B cell (primary cell): ENCODE data around the gene FSTL3. TPM values are rescaled to one million over a fixed set of nuclear protein-coding genes. Genes with fewer than 3 reads are reported as not detected.

Experiments used
- ATAC-seq: fragments of 200-7000 bp; cut with Tn5 transposase; one replicate; pipeline ENCODE4 v1.10.0; 2021; ENCODE audit warnings: low read depth, mild to moderate bottlenecking, moderate number of reproducible peaks, moderate library complexity
- CTCF ChIA-PET: fragments of 350-600 bp; sonication (Branson Sonifier 250); formaldehyde crosslinking; loops from one replicate; lab custom pipeline; 2021; ENCODE audit warnings: antibody characterized with exemption, inconsistent platforms; lab: Charles Lee
- POLR2A ChIA-PET: fragments of 350-600 bp; sonication (Branson Sonifier 250); formaldehyde crosslinking; loops from one replicate; lab custom pipeline; 2021; ENCODE audit warnings: antibody characterized with exemption; lab: Charles Lee
- DNase-seq: peaks from one replicate; pipeline ENCODE4 v3.0.0; 2013
- H2AFZ ChIP-seq: 2 replicates; pipeline ENCODE4 v1.6.1; 2012; ENCODE audit warnings: mild to moderate bottlenecking, low read depth, low read length; ENCODE audit not compliant: insufficient read depth, poor library complexity, severe bottlenecking
- H3K27ac ChIP-seq, 2 donors: 1 replicate in 1 of 2; 2 replicates in 1 of 2; pipeline ENCODE4 v1.5.1; 2012 to 2013; ENCODE audit warnings: low read length in 2 of 2, mild to moderate bottlenecking in 2 of 2, moderate library complexity in 1 of 2
- H3K27me3 ChIP-seq, 4 experiments: fragments of 200-600 bp in 1 of 4; sonication (generic) in 1 of 4; replicated peaks in 1 of 4; 1 replicate in 2 of 4; 2 replicates in 2 of 4; pipeline versions ENCODE4 v1.6.1 to v1.7.0; 2013 to 2016; ENCODE audit warnings: low read length in 3 of 4, mild to moderate bottlenecking in 2 of 4, mixed read lengths in 1 of 4, moderate library complexity in 1 of 4; ENCODE audit not compliant: insufficient read depth in 4 of 4, control insufficient read depth in 3 of 4; ENCODE audit errors: control extremely low read depth in 1 of 4
- H3K36me3 ChIP-seq, 2 experiments: replicated peaks in 1 of 2; 1 replicate in 1 of 2; 2 replicates in 1 of 2; pipeline versions ENCODE4 v1.6.1 to v1.7.1; 2013; ENCODE audit warnings: low read length in 1 of 2; ENCODE audit not compliant: insufficient read depth in 2 of 2, control insufficient read depth in 1 of 2; ENCODE audit errors: control extremely low read depth in 1 of 2, extremely low read depth in 1 of 2
- H3K4me1 ChIP-seq, 2 donors: fragments of 200-600 bp in 1 of 2; sonication (generic) in 1 of 2; 1 replicate in 1 of 2; 2 replicates in 1 of 2; pipeline versions ENCODE4 v1.5.1 to v1.6.1; 2013 to 2017; ENCODE audit warnings: low read length in 2 of 2; ENCODE audit not compliant: control insufficient read depth in 2 of 2, insufficient read depth in 2 of 2
- H3K4me2 ChIP-seq: replicated peaks from 2 replicates; pipeline ENCODE3; 2012; ENCODE audit warnings: mild to moderate bottlenecking, low read depth, low read length; ENCODE audit not compliant: poor library complexity, severe bottlenecking
- H3K4me3 ChIP-seq, 5 experiments: fragments of 200-600 bp in 1 of 5; sonication (generic) in 1 of 5; 1 replicate in 3 of 5; 2 replicates in 2 of 5; pipeline versions ENCODE4 v1.5.1 to v1.7.0; 2011 to 2016; ENCODE audit warnings: low read length in 4 of 5, mild to moderate bottlenecking in 4 of 5, low read depth in 2 of 5, control low read depth in 1 of 5, moderate library complexity in 1 of 5; ENCODE audit not compliant: insufficient read depth in 1 of 5; ENCODE audit errors: control extremely low read depth in 1 of 5, extremely low read depth in 1 of 5
- H3K79me2 ChIP-seq: fragments of 200-600 bp; sonication (generic); one replicate; pipeline ENCODE4 v1.6.0; 2016; ENCODE audit warnings: low read length; ENCODE audit not compliant: control insufficient read depth, insufficient read depth
- H3K9ac ChIP-seq: fragments of 200-600 bp; sonication (generic); 2 replicates; pipeline ENCODE4 v1.6.1; 2017; ENCODE audit warnings: mild to moderate bottlenecking, low read length, moderate library complexity
- H3K9me3 ChIP-seq, 3 donors: one replicate each; pipeline versions ENCODE4 v1.6.1 to v1.7.1; 2013; ENCODE audit warnings: low read length in 2 of 3; ENCODE audit not compliant: control insufficient read depth in 2 of 3, insufficient read depth in 1 of 3; ENCODE audit errors: control extremely low read depth in 1 of 3
- H4K20me1 ChIP-seq: 2 replicates; pipeline ENCODE4 v1.6.0; 2012; ENCODE audit warnings: mild to moderate bottlenecking, low read length; ENCODE audit not compliant: insufficient read depth, control insufficient read depth, poor library complexity, severe bottlenecking
- H3K27ac Mint-ChIP-seq: one replicate; pipeline ENCODE4 v1.8.0; 2021; ENCODE audit warnings: mixed read lengths
- H3K27me3 Mint-ChIP-seq: one replicate; pipeline ENCODE4 v1.8.0; 2021; ENCODE audit warnings: mixed read lengths
- H3K4me1 Mint-ChIP-seq: one replicate; pipeline ENCODE4 v1.8.0; 2021; ENCODE audit warnings: mixed read lengths
- H3K4me3 Mint-ChIP-seq: one replicate; pipeline ENCODE4 v1.8.0; 2021; ENCODE audit warnings: mixed read lengths
- H3K9me3 Mint-ChIP-seq: one replicate; pipeline ENCODE4 v1.8.0; 2022; ENCODE audit warnings: mixed read lengths; ENCODE audit not compliant: insufficient read depth
- EZH2 ChIP-seq: IDR thresholded peaks from 2 replicates; pipeline ENCODE4 v1.6.1; 2012; ENCODE audit warnings: borderline replicate concordance, low read depth, mild to moderate bottlenecking, moderate library complexity, low read length; ENCODE audit not compliant: insufficient read depth, poor library complexity, severe bottlenecking
- WGBS: methylation state at CpG from one replicate; pipeline ENCODE4 v1.1.5; 2013; ENCODE audit warnings: missing lambda C conversion rate; ENCODE audit not compliant: insufficient coverage; 5-methylcytosine and 5-hydroxymethylcytosine counted together
- intact Hi-C: fragments of 100-400 bp; cut with micrococcal nuclease; formaldehyde crosslinking; loops from one replicate; pipeline ENCODE4 v1.10.0; 2022
- polyA plus RNA-seq: library from polyadenylated mRNA; depleted of rRNA; stranded (reverse); fragments of >200 nt; gene quantifications from 2 replicates; pipeline ENCODE4 v1.2.3, GENCODE V29; 2012
- total RNA-seq, 2 donors: library from RNA; stranded (reverse); fragments of 120-200 nt in 1 of 2; gene quantifications; 1 replicate in 1 of 2; 2 replicates in 1 of 2; pipeline versions ENCODE4 v1.2.3 to v1.2.4, GENCODE V29; 2013 to 2022
- TF ChIP-seq, protein P1 (sequence below): fragments of 200-600 bp; IDR thresholded peaks from one replicate; pipeline ENCODE4 v1.8.0; 2022; ENCODE audit warnings: antibody characterized with exemption, mild to moderate bottlenecking

The FSTL3 gene
- total and polyA plus RNA-seq, 2 donors (not counting 1 experiment from before 2014, with no cell fraction given): 2.6 to 5.8 TPM

DNA sequence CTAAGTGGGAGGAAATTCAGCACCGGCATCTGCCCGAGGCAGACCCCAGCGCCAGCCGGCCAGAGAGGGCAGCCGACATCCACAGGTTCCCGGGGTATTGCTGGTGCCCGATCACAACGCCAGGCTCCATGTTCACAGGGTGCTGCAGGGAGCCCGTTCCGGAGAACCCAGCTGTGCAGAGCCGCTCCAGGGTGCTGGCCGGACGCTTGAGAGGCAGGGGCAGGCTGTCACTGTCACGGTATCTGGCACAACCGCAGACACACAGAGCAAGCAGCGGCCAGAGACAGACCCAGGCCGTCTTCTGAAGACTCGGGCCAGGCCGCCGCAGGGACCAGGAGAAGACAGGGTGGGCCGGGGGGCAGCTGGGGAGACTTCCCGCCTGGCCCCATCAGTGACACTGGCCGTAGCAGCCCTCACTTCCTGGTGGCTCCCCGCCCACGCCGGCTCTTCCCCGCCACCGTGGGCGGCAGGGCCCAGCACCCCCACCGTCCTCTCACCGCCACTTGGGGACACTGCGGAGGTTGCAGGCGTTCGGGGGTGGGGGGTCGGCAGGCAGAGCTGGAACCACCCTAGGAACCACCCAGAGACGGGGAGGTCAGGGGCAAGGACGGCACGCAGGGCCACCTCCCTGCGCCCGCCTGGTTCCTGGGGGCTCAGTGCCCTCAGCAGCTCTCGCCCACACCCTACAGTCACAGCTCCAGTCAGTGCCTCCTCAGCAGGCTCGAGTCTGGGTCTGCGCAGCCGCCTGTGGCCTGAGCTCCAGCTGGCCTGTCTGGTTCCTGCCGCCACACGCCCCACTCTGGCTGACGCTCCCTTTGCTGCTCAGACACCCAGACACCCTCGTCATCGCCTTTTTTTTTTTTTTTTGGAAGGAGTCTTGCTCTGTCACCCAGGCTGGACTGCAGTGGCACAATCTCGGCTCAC, 17.0 kb upstream of the FSTL3 start:
- Mint-ChIP-seq H3K9me3 (no peaks in the 10 kb centered on the region), H3K27ac (peak overlapping the region; percentile 98), H3K4me1 (peaks cover 65% of the 10 kb centered on the region), H3K4me3 (peak overlapping the region; percentile 96), H3K27me3 (no peaks in the 10 kb centered on the region)
- H3K36me3 ChIP-seq: peaks cover 0 to 27% of the 10 kb centered on the region in 2 experiments
- H3K27ac ChIP-seq: peak overlapping the region; percentile 87 to 97
- H3K27me3 ChIP-seq: no peaks in the 10 kb centered on the region
- CTCF ChIA-PET: interaction anchor here (0.5 to 1.6 kb wide), 3 partner anchors 9 to 75 kb away, joined by 4 to 6 read pairs (median 5); no protein-coding TSS in a partner anchor
- H3K9me3 ChIP-seq: peaks cover 0 to 4% (median 0%) of the 10 kb centered on the region in 3 donors
- peaks cover 33 to 63% of the 10 kb centered on the region in 2 donors for H3K4me1 ChIP-seq
- H4K20me1 ChIP-seq: peaks cover 85% of the 10 kb centered on the region
- TF ChIP-seq EZH2: no peak
- TF ChIP-seq, protein P1, sequence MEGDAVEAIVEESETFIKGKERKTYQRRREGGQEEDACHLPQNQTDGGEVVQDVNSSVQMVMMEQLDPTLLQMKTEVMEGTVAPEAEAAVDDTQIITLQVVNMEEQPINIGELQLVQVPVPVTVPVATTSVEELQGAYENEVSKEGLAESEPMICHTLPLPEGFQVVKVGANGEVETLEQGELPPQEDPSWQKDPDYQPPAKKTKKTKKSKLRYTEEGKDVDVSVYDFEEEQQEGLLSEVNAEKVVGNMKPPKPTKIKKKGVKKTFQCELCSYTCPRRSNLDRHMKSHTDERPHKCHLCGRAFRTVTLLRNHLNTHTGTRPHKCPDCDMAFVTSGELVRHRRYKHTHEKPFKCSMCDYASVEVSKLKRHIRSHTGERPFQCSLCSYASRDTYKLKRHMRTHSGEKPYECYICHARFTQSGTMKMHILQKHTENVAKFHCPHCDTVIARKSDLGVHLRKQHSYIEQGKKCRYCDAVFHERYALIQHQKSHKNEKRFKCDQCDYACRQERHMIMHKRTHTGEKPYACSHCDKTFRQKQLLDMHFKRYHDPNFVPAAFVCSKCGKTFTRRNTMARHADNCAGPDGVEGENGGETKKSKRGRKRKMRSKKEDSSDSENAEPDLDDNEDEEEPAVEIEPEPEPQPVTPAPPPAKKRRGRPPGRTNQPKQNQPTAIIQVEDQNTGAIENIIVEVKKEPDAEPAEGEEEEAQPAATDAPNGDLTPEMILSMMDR: no peak
- H3K4me2 ChIP-seq: peak overlapping the region; percentile 96
- WGBS: 76% methylated on average over 45 of the region's 50 CpGs
- H3K4me3 ChIP-seq: peak overlapping the region in 3 of 5 experiments; percentile 82 to 94 (median 88)
- intact Hi-C loops: no loop called here
- H2AFZ ChIP-seq: no peak overlapping the region
- DNase-seq (peak; percentile 58), ATAC-seq (no peak)
- peak overlapping the region; percentile 79 for H3K9ac ChIP-seq
- peaks cover 93% of the 10 kb centered on the region for H3K79me2 ChIP-seq
- POLR2A ChIA-PET: interaction anchor here (0.7 to 2.3 kb wide), 4 partner anchors 9 to 42 kb away, joined by 3 to 6 read pairs (median 4); no protein-coding TSS in a partner anchor
